GM19238 (cell line): ENCODE results near the gene CCDC192.

Source experiments
- DNase-seq: peaks from one replicate; pipeline ENCODE4 v3.0.0; 2011; ENCODE audit warnings: low spot score; ENCODE audit not compliant: insufficient read length

The CCDC192 gene

GRCh38 chr5:127976991-127977717, 274.0 kb downstream of the CCDC192 start:
- no peak for DNase-seq

DNA sequence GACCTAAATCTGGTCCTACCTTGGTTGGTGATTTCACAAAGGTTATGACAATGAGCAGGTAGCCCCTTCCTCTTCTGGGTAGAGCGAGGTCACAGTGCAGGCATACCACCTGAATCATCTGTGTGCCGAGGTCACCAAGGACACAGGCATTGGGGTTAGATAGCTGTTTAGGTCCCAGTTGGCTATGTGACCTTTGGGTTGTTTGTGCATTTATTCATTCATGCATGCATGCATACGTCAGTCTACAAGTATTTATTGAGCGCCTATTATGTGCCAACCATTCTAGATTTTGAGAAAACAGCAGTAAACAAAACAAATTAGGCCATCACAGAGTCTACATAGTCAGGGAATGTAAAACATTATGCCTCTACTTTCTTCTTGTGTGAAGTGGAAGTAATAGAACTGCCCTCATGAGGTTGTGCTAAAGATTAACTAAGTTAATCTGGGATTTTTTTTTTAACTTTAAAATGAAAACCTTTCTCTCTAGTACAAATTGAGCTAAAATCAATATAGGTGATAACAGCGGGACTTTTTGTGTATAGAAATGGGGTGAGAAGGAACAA, 275.6 kb downstream of the CCDC192 start:
- DNase-seq = no peak

DNA sequence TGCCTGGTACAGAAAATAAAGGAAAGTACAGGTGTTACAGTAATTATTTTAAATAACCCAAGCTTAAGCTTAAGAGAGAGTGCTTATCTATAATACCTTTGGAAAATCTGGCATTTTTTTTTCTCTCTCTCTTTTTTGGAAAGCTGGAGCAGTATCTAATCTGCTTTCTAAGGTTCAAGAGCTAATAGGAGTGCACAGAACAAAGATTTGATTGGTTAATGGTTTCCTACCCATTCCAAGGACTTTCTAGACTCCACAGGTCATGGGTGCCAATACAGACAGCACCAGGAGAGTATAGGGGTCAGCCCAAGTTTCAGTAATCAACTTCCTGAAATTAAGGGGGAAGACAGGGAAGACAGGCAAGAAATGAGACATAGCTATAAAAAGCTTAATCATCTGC, 276.3 kb downstream of the CCDC192 start:
- DNase-seq = no peak

GRCh38 chr5:127980843-127981242, 277.7 kb downstream of the CCDC192 start:
- no peak for DNase-seq

GRCh38 chr5:127981498-127981897, 278.3 kb downstream of the CCDC192 start:
- DNase-seq = no peak

GRCh38 chr5:127985811-127986325, 282.7 kb downstream of the CCDC192 start:
- no peak for DNase-seq

GRCh38 chr5:127987354-127988145, 284.4 kb downstream of the CCDC192 start:
- DNase-seq = no peak

- DNase-seq = no peak
Observed at GRCh38 chr5:127988146-127988760, 285.1 kb downstream of the CCDC192 start.
